GM12801 (cell line): ENCODE results near the gene SFXN1.

Experiments
- CTCF ChIP-seq: IDR thresholded peaks from one replicate; pipeline ENCODE4 v1.5.1; 2011; ENCODE audit warnings: control low read depth; ENCODE audit not compliant: insufficient read length; ENCODE audit errors: extremely low read depth

The SFXN1 gene, protein sequence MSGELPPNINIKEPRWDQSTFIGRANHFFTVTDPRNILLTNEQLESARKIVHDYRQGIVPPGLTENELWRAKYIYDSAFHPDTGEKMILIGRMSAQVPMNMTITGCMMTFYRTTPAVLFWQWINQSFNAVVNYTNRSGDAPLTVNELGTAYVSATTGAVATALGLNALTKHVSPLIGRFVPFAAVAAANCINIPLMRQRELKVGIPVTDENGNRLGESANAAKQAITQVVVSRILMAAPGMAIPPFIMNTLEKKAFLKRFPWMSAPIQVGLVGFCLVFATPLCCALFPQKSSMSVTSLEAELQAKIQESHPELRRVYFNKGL

DNA sequence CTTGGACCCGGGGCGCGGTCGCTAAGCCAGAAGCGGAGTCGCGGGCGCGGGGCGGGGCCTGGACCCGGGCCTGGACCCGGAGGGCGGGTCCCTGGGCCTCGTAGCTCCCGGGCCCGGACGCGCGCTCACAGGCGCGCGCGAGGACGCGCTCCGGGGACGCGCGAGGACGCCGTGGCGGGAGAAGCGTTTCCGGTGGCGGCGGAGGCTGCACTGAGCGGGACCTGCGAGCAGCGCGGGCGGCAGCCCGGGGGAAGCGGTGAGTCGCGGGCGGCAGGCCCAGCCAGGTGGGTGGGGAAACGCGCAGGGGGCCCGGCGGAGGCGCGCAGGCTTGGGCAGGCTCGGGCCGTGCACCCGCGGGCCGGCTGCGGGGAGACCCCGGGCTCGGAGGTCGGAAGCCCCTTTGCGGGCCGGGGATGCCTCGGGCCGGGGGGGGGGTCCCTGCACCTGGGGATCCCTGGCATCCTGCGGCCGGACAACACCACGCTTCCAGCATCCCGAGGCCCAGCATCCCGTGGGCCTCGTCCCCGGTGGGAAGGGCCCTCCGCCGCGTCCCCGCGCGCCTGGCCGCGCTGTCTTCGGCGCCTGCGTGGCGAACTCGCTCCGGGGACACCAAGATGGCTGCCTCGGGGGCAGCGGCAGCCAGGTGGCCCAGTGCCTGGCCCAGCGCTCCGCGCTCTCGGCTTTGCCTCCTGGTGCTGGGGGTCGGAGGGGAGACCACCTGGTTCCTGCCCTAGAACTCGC is at the start of gene SFXN1:
Gene SFXN1 (plus strand): TSS at position 177 of the 741 bp plus-strand sequence. CDS start 13,544 bp downstream, outside the sequence.
- TF ChIP-seq CTCF, result no peak

DNA sequence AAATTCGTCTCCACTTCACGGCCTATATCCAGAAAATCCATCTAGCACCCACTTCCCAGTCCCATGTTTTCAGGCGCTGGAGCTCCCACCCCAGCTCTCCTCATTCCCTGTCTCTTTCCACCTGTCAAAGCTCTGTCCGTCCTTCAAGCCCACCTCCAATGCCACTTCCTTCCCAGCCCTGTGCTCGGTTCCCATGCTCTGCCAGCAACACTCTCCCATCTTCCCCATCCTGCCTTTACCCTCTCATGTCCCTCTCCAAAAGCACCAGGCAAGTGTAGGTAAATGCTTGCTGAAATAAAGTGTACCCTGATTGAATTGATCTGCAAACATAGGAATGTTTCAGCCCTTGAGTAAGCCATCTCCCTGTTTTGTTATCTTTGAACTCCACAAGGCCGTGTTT is 43.6 kb upstream of the SFXN1 start:
- TF ChIP-seq CTCF, result no peak

DNA sequence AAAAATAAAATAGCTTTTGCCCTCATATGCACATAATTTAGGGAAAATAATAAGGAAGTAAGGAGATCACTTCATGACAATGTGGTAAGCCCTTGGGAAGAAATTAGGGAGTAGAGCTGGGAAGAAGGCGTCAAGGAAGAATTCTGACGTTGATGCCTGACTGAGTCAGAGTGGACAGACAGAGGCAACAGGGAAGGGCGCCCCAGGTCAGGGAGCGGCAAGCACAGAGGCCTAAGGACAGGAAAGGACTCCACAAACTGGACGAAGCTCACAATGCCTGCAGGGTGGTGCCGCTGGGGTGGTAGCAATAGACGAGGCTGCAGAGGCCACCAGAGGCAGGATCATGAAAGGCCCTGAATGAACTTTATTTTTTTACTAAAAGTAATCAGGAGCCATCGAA is 42.0 kb upstream of the SFXN1 start:
- TF ChIP-seq CTCF, result no peak

GRCh38 chr5:175438234-175438857 is 40.0 kb upstream of the SFXN1 start:
- TF ChIP-seq CTCF, result no peak

GRCh38 chr5:175443514-175444059 is 34.8 kb upstream of the SFXN1 start:
- no peak for TF ChIP-seq CTCF

- no peak for TF ChIP-seq CTCF
These were observed 34.1 kb upstream of the SFXN1 start, which contains the start of gene DRD1 for GRCh38 chr5:175444060-175444904. Gene DRD1 (minus strand): TSS chr5:175444182. CDS start chr5:175443099, 1,083 bp downstream.
